Endothelial cell of umbilical vein (primary cell): ENCODE results near the gene GZF1. TPM values are rescaled to one million over a fixed set of nuclear protein-coding genes. Genes with fewer than 3 reads are reported as not detected.

Source experiments
- BruUV-seq: library from RNA; stranded (reverse); fragments of 400-500 nt; replicated peaks from 2 replicates; lab custom pipeline; 2021; lab: Mats Ljungman, UMichigan
- CTCF ChIA-PET: fragments of 300-600, 350-600 bp; sonication (Branson Sonifier 250); formaldehyde crosslinking; loops from one replicate; lab custom pipeline; 2021; ENCODE audit warnings: antibody characterized with exemption, inconsistent platforms; lab: Charles Lee
- POLR2A ChIA-PET: fragments of 300-600, 350-600 bp; sonication (Branson Sonifier 250); formaldehyde crosslinking; loops from one replicate; lab custom pipeline; 2021; ENCODE audit warnings: antibody characterized with exemption, inconsistent platforms; lab: Charles Lee
- DNase-seq: peaks from one replicate; pipeline ENCODE4 v3.0.0-alpha.2; 2011; ENCODE audit warnings: low read depth, low spot score
- FAIRE-seq: peaks from 2 replicates; lab custom pipeline; 2011; peaks lifted over from hg19 to GRCh38; lab: Jason Lieb, UNC
- H2AFZ ChIP-seq: 2 replicates; pipeline ENCODE4 v1.6.0; 2012; ENCODE audit warnings: low read depth, low read length, control low read depth, inconsistent platforms
- H3K27ac ChIP-seq: 2 replicates; pipeline ENCODE4 v1.5.1; 2011; ENCODE audit warnings: low read depth, mild to moderate bottlenecking, control low read depth, low read length, moderate library complexity; ENCODE audit not compliant: insufficient read depth
- H3K27me3 ChIP-seq, 2 experiments: 2 replicates each; pipeline versions ENCODE4 v1.6.0 to v1.6.1; 2011; ENCODE audit warnings: low read length in 2 of 2, mixed read lengths in 1 of 2; ENCODE audit not compliant: control insufficient read depth in 2 of 2, insufficient read depth in 2 of 2
- H3K36me3 ChIP-seq, 2 experiments: 2 replicates in 1 of 2; 3 replicates in 1 of 2; pipeline ENCODE4 v1.5.1; 2011; ENCODE audit warnings: low read length in 2 of 2, mild to moderate bottlenecking in 1 of 2, moderate library complexity in 1 of 2; ENCODE audit not compliant: control insufficient read depth in 2 of 2, insufficient read depth in 2 of 2; ENCODE audit errors: extremely low read depth in 1 of 2
- H3K4me1 ChIP-seq: 3 replicates; pipeline ENCODE4 v1.5.1; 2011; ENCODE audit warnings: mild to moderate bottlenecking, low read length; ENCODE audit not compliant: control insufficient read depth, insufficient read depth; ENCODE audit errors: extremely low read depth
- H3K4me2 ChIP-seq: 2 replicates; pipeline ENCODE4 v1.6.1; 2011; ENCODE audit warnings: low read length, control low read depth, mixed read lengths; ENCODE audit not compliant: insufficient read depth
- H3K4me3 ChIP-seq, 3 experiments: fragments of 200-600 bp in 1 of 3; sonication (generic), shearing (Covaris generic) in 1 of 3; replicated peaks in 1 of 3; 2 replicates each; pipeline ENCODE4 v1.5.1; 2011 to 2016; ENCODE audit warnings: control low read depth in 3 of 3, low read length in 3 of 3, mild to moderate bottlenecking in 2 of 3, inconsistent platforms in 1 of 3, low read depth in 1 of 3, moderate library complexity in 1 of 3; ENCODE audit not compliant: insufficient read depth in 1 of 3
- H3K79me2 ChIP-seq: 2 replicates; pipeline ENCODE4 v1.6.0; 2012; ENCODE audit warnings: low read length, inconsistent platforms; ENCODE audit not compliant: control insufficient read depth, insufficient read depth
- H3K9ac ChIP-seq: replicated peaks from 2 replicates; pipeline ENCODE3; 2011; ENCODE audit warnings: low read length, control low read depth; ENCODE audit not compliant: insufficient read depth; ENCODE audit errors: extremely low read depth
- H3K9me1 ChIP-seq: replicated peaks from 3 replicates; pipeline ENCODE4 v1.6.0; 2011; ENCODE audit warnings: mild to moderate bottlenecking, low read length; ENCODE audit not compliant: control insufficient read depth, insufficient read depth; ENCODE audit errors: extremely low read depth
- H3K9me3 ChIP-seq: replicated peaks from 2 replicates; pipeline ENCODE4 v1.5.1; 2012; ENCODE audit warnings: low read length, inconsistent platforms; ENCODE audit not compliant: control insufficient read depth, insufficient read depth
- H4K20me1 ChIP-seq: replicated peaks from 2 replicates; pipeline ENCODE3; 2011; ENCODE audit warnings: mild to moderate bottlenecking, low read length; ENCODE audit not compliant: control insufficient read depth, insufficient read depth; ENCODE audit errors: extremely low read depth
- CTCF ChIP-seq, 2 donors: IDR thresholded peaks; 1 replicate in 1 of 2; 2 replicates in 1 of 2; pipeline ENCODE4 v1.5.1; 2011; ENCODE audit warnings: low read length in 2 of 2, mild to moderate bottlenecking in 2 of 2, moderate library complexity in 2 of 2, control low read depth in 1 of 2, inconsistent platforms in 1 of 2, low read depth in 1 of 2; ENCODE audit not compliant: insufficient read depth in 1 of 2; ENCODE audit errors: extremely low read depth in 1 of 2
- EZH2 ChIP-seq: IDR thresholded peaks from 2 replicates; pipeline ENCODE4 v1.6.1; 2012; ENCODE audit warnings: borderline replicate concordance, low read depth, mild to moderate bottlenecking, moderate library complexity, low read length, inconsistent platforms; ENCODE audit not compliant: severe bottlenecking
- FOS ChIP-seq: IDR thresholded peaks from 2 replicates; pipeline ENCODE4 v1.6.1; 2011; ENCODE audit warnings: mild to moderate bottlenecking, low read length, moderate library complexity, borderline replicate concordance; ENCODE audit not compliant: insufficient read depth
- GATA2 ChIP-seq: IDR thresholded peaks from 2 replicates; pipeline ENCODE4 v1.7.0; 2011; ENCODE audit warnings: low read depth, mild to moderate bottlenecking, moderate library complexity, mixed read lengths, low read length; ENCODE audit not compliant: insufficient read length, insufficient read depth
- JUN ChIP-seq: IDR thresholded peaks from 2 replicates; pipeline ENCODE4 v1.6.1; 2011; ENCODE audit warnings: borderline replicate concordance, low read depth; ENCODE audit not compliant: insufficient read length, insufficient read depth
- MAX ChIP-seq: IDR thresholded peaks from 2 replicates; pipeline ENCODE4 v1.6.1; 2011; ENCODE audit not compliant: insufficient read depth, insufficient read length
- MYC ChIP-seq: IDR thresholded peaks from one replicate; pipeline ENCODE4 v1.6.1; 2011; ENCODE audit warnings: mild to moderate bottlenecking, low read depth, low read length
- POLR2A ChIP-seq: IDR thresholded peaks from 2 replicates; pipeline ENCODE4 v1.6.1; 2012; ENCODE audit warnings: low read depth, mild to moderate bottlenecking, control low read depth, low read length
- POLR2AphosphoS5 ChIP-seq: IDR thresholded peaks from 2 replicates; pipeline ENCODE4 v1.6.1; 2012; ENCODE audit warnings: low read depth, mild to moderate bottlenecking, control low read depth, low read length, moderate library complexity; ENCODE audit not compliant: insufficient read depth
- dilution Hi-C: fragments of 300-500 bp; cut with MboI; formaldehyde crosslinking; loops from one replicate; pipeline ENCODE4 v1.15.0; 2019; ENCODE audit warnings: low sequenced_read_pairs; ENCODE audit not compliant: extremely low pct_ligation_motif_present
- intact Hi-C: fragments of 100-400 bp; cut with micrococcal nuclease; formaldehyde crosslinking; loops from one replicate; pipeline ENCODE4 v1.10.0; 2022
- polyA plus RNA-seq, 4 experiments: library from polyadenylated mRNA; depleted of rRNA in 3 of 4; stranded (reverse) in 3 of 4; unstranded in 1 of 4; fragments of >200 nt; gene quantifications; 2 replicates each; pipeline versions ENCODE4 v1.2.1 to v1.2.3, GENCODE V29; 2011 to 2012; ENCODE audit warnings: missing spikeins in 1 of 4
- total RNA-seq: library from RNA; stranded (reverse); gene quantifications from 2 replicates; pipeline ENCODE4 v1.2.3, GENCODE V29; 2021

GZF1 gene
- total and polyA plus RNA-seq, 2 donors (not counting 3 experiments of a cell fraction or from before 2014, with no cell fraction given): 9.7 to 10.0 TPM

- Histone ChIP-seq H3K36me3 (peaks cover 2 to 11% of the 10 kb centered on the region in 2 experiments), H3K4me3 (no peak overlapping the region), H3K27me3 (no peaks in the 10 kb centered on the region), H3K4me1 (peaks cover 3% of the 10 kb centered on the region), H3K9me1 (no peaks in the 10 kb centered on the region), H3K79me2 (peaks cover 2% of the 10 kb centered on the region), H3K9ac (no peak overlapping the region), H4K20me1 (no peaks in the 10 kb centered on the region), H3K4me2 (no peak overlapping the region), H3K9me3 (no peaks in the 10 kb centered on the region), H2AFZ (no peak overlapping the region), H3K27ac (no peak overlapping the region)
- no peak for TF ChIP-seq JUN
- TF ChIP-seq POLR2A: no peak
- no peak for TF ChIP-seq MYC
- TF ChIP-seq POLR2AphosphoS5: no peak
- TF ChIP-seq FOS: no peak
- TF ChIP-seq GATA2: no peak
- no peak for TF ChIP-seq CTCF (IDR thresholded peaks at IDR 0.05; ENCODE audit: extremely low read depth in 1 of 2, insufficient read depth in 1 of 2, low read depth in 1 of 2, low read length in 2 of 2)
- no peak for TF ChIP-seq MAX
- TF ChIP-seq EZH2: no peak
- intact Hi-C loops (no loop called here), dilution Hi-C loops (no loop called here)
- DNase-seq: no peak
- ChIA-PET CTCF (interaction anchor here (1.1 kb wide), 1 partner anchor 38 kb away, joined by 3 read pairs; no protein-coding TSS in a partner anchor), POLR2A (no interaction called here)
- no TSS peak for BruUV-seq
- no peak for FAIRE-seq
Measured at GRCh38 chr20:23381876-23382275, 19.9 kb downstream of the GZF1 start.
